HEK293T (cell line): ENCODE measurements around the gene ZNF181.

Experiments
- CTCF ChIA-PET: fragments of 350-600 bp; formaldehyde crosslinking; extraction: SDS; loops from one replicate; lab custom pipeline; 2021; ENCODE audit warnings: antibody characterized with exemption, inconsistent platforms; lab: Yijun Ruan, JAX
- POLR2A ChIA-PET: fragments of 350-600 bp; formaldehyde crosslinking; extraction: SDS; loops from one replicate; lab custom pipeline; 2020; ENCODE audit warnings: antibody characterized with exemption, inconsistent platforms; lab: Yijun Ruan, JAX
- DNase-seq: peaks from one replicate; pipeline ENCODE4 v3.0.0; 2012; ENCODE audit warnings: mixed read lengths; ENCODE audit errors: extremely low spot score
- ARNT ChIP-seq: fragments of 450-650 bp; IDR thresholded peaks from 2 replicates; pipeline ENCODE4 v1.6.1; 2017; ENCODE audit warnings: mild to moderate bottlenecking
- BHLHE40 ChIP-seq: fragments of 450-650 bp; IDR thresholded peaks from 2 replicates; pipeline ENCODE4 v1.6.1; 2016; ENCODE audit warnings: mild to moderate bottlenecking, moderate library complexity, borderline replicate concordance
- CTBP1 ChIP-seq: fragments of 450-650 bp; IDR thresholded peaks from 2 replicates; pipeline ENCODE4 v1.6.1; 2016; ENCODE audit warnings: borderline replicate concordance
- ELF4 ChIP-seq: fragments of 450-650 bp; IDR thresholded peaks from 2 replicates; pipeline ENCODE4 v1.6.1; 2017; ENCODE audit warnings: antibody characterized with exemption
- FOXA1 ChIP-seq: fragments of 450-650 bp; IDR thresholded peaks from 2 replicates; pipeline ENCODE4 v1.6.1; 2016; ENCODE audit warnings: mild to moderate bottlenecking
- FOXK2 ChIP-seq: fragments of 450-650 bp; IDR thresholded peaks from 2 replicates; pipeline ENCODE4 v1.6.1; 2016; ENCODE audit warnings: mild to moderate bottlenecking
- FOXM1 ChIP-seq: fragments of 450-650 bp; IDR thresholded peaks from 2 replicates; pipeline ENCODE4 v1.6.1; 2017; ENCODE audit warnings: mild to moderate bottlenecking, borderline replicate concordance
- HDGF ChIP-seq: fragments of 450-650 bp; IDR thresholded peaks from 2 replicates; pipeline ENCODE4 v1.6.1; 2017; ENCODE audit warnings: antibody characterized with exemption, borderline replicate concordance
- L3MBTL2 ChIP-seq: fragments of 450-650 bp; conservative IDR thresholded peaks from 2 replicates; pipeline ENCODE4 v1.6.1; 2016; ENCODE audit warnings: mild to moderate bottlenecking
- LEF1 ChIP-seq: fragments of 450-650 bp; IDR thresholded peaks from 2 replicates; pipeline ENCODE4 v1.6.1; 2017; ENCODE audit warnings: mild to moderate bottlenecking, borderline replicate concordance
- NFRKB ChIP-seq: fragments of 450-650 bp; IDR thresholded peaks from 2 replicates; pipeline ENCODE4 v1.6.1; 2016; ENCODE audit warnings: mild to moderate bottlenecking, moderate library complexity
- SP1 ChIP-seq: fragments of 450-650 bp; IDR thresholded peaks from 2 replicates; pipeline ENCODE4 v1.6.1; 2017
- SUZ12 ChIP-seq: fragments of 450-650 bp; IDR thresholded peaks from 2 replicates; pipeline ENCODE4 v1.6.1; 2016; ENCODE audit warnings: mild to moderate bottlenecking
- TARDBP ChIP-seq: fragments of 450-650 bp; IDR thresholded peaks from 2 replicates; pipeline ENCODE4 v1.6.1; 2016
- ZNF384 ChIP-seq: fragments of 450-650 bp; IDR thresholded peaks from 2 replicates; pipeline ENCODE4 v1.6.1; 2016
- TF ChIP-seq, protein P1 (sequence below): fragments of 450-650 bp; IDR thresholded peaks from 2 replicates; pipeline ENCODE4 v1.6.1; 2016

The ZNF181 gene

DNA sequence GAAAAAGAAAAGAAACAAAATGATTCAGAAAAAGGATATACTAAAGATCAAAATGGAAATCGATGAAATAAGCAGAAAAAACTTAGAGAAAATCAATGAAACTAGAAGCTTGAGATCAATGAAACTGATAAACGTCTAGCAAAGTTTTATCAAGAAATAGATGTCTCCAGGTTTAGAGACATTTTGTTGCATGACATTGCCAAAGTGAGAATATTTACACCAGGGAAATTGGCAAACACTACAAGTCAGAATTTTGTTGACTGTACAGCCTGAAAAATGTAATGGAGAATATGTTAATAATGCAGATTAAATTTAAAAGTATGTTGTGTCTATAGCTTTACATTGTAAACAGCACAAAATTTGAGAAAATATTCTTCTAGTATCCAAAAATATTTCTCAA is 44.3 kb downstream of the ZNF181 start:
- POLR2A ChIA-PET = no interaction called here
- TF ChIP-seq ARNT (no peak), FOXM1 (no peak), HDGF (no peak), NFRKB (no peak)
- TF ChIP-seq, protein P1, sequence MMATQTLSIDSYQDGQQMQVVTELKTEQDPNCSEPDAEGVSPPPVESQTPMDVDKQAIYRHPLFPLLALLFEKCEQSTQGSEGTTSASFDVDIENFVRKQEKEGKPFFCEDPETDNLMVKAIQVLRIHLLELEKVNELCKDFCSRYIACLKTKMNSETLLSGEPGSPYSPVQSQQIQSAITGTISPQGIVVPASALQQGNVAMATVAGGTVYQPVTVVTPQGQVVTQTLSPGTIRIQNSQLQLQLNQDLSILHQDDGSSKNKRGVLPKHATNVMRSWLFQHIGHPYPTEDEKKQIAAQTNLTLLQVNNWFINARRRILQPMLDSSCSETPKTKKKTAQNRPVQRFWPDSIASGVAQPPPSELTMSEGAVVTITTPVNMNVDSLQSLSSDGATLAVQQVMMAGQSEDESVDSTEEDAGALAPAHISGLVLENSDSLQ = no peak
- CTCF ChIA-PET = no interaction called here
- no peak for DNase-seq

DNA sequence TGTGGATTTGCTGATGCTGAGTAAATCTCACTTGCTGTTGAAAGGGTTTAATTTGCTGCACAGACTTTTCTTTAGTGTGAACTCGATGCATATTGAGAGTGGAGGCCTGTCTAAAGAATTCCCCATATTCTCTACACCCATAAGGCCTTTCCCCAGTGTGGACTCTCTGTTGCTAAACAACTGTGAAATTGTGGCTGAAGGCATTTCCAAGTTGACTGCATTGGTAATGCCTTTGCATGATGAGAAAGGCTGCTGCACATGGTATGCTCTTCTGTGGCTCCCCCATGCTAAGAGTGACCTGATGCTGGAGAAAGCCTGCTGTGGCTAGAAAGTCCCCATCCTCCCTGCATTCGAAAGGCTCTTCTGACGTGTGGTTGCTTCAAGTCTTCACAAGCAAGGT is 45.6 kb downstream of the ZNF181 start:
- DNase-seq = no peak
- ChIA-PET CTCF (no interaction called here), POLR2A (no interaction called here)
- TF ChIP-seq SP1 = no peak

- TF ChIP-seq CTBP1 = no peak
- TF ChIP-seq, protein P1 = no peak
- no peak for TF ChIP-seq ELF4
- no peak for TF ChIP-seq SP1
- no peak for TF ChIP-seq BHLHE40
- no peak for TF ChIP-seq ARNT
- TF ChIP-seq LEF1 = no peak
- TF ChIP-seq NFRKB = no peak
- no peak for TF ChIP-seq FOXA1
- TF ChIP-seq SUZ12 = no peak
- no peak for TF ChIP-seq TARDBP
- no peak for TF ChIP-seq HDGF
- no peak for DNase-seq
- ChIA-PET CTCF (no interaction called here), POLR2A (no interaction called here)
Measured at GRCh38 chr19:34786236-34786635, 52.2 kb downstream of the ZNF181 start.

DNA sequence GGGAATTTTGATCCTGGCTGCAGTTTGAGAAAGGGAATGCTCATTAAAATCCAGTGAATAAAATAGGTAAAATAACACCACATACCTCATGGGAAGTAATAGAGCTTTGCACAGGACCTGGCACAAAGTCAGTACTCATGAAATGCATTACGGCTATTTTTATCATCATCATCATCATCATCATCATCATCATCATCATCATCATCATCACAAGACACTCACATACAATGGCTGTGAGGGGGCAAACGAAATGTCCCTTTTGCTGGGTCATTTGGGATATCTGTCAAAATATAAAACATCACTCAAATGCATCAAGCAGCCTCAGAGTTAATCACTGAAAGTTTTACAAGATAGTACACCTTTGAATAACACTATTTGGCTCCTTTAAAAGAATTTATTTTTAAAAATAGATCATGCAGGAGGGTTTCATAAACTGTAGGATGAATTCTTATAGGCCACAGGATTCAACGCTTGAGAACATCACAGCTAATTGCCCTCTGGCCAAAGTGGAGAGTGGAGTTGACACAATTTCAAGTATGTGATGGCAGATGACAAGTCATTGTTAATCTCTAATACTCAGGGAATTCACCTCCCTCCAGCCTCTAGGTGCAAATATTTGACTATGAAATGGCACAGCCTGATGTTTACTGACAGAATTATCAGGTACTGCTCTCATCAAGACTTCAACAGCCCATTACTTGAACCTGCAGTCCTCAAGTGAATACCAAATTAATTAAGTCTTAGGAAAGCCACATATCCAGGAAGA is 53.2 kb downstream of the ZNF181 start:
- CTCF ChIA-PET = no interaction called here
- TF ChIP-seq L3MBTL2 (no peak), FOXA1 (no peak), FOXM1 (no peak), NFRKB (no peak)
- no peak for DNase-seq
- POLR2A ChIA-PET = no interaction called here

GRCh38 chr19:34788074-34788473 is 54.0 kb downstream of the ZNF181 start:
- TF ChIP-seq ELF4 (no peak), SP1 (no peak), L3MBTL2 (no peak), NFRKB (no peak), FOXM1 (no peak), BHLHE40 (no peak), CTBP1 (no peak), HDGF (no peak), LEF1 (no peak), ZNF384 (no peak), SUZ12 (no peak), ARNT (no peak), FOXA1 (no peak), FOXK2 (no peak), TARDBP (no peak)
- TF ChIP-seq, protein P1 = no peak
- CTCF ChIA-PET = no interaction called here

DNA sequence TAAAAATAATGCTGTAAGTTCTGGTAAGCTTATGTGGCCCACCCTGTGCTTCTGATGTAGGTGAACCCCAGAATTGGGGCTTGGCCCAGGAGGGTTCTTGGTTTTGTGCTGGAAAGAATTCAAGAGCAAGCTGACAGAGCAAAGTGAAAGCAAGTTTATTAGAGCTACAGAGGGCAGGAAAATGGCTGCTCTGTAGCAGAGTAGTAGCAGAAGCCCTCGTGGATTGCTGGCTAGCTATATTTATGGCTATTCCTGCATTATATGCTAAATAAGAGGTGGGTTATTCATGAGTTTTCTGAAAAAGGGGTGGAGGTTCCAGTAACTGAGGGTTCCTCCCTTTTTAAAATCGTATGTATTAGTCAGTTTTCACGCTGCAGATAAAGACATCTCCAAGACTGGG is 59.5 kb downstream of the ZNF181 start:
- POLR2A ChIA-PET = no interaction called here

More at GRCh38 chr19:34788074-34788473, 54.0 kb downstream of the ZNF181 start:
- POLR2A ChIA-PET = no interaction called here
- no peak for DNase-seq

More for the DNA sequence above, 59.5 kb downstream of the ZNF181 start:
- CTCF ChIA-PET = interaction anchor here (0.6 kb wide), 1 partner anchor 111 kb away, joined by 3 read pairs; no protein-coding TSS in a partner anchor
- DNase-seq = no peak
- TF ChIP-seq CTBP1 (no peak), FOXA1 (no peak), FOXM1 (no peak), FOXK2 (no peak), NFRKB (no peak), TARDBP (no peak), ZNF384 (no peak), ARNT (no peak), LEF1 (no peak), L3MBTL2 (no peak), SP1 (no peak), ELF4 (no peak), SUZ12 (no peak), BHLHE40 (no peak), HDGF (no peak)
- TF ChIP-seq, protein P1 = no peak
